Breast epithelium (tissue), 4 donors: ENCODE results near the gene EHMT2. TPM values are rescaled to one million over a fixed set of nuclear protein-coding genes. Genes with fewer than 3 reads are reported as not detected.
"Not testable (repeated sequence)": the region's sequence is repeated elsewhere in the genome, so short reads cannot be mapped to it uniquely, and the experiment has no call there.

Experiments used
- DNase-seq, 2 donors: peaks; one replicate each; pipeline ENCODE4 v3.0.0-alpha.2; 2019; ENCODE audit warnings: low spot score in 2 of 2
- H3K27ac ChIP-seq, 2 donors: fragments of 200-600 bp; sonication (generic) in 1 of 2; one replicate each; pipeline ENCODE4 v1.5.1; 2016 to 2019; ENCODE audit warnings: mild to moderate bottlenecking in 1 of 2
- H3K27me3 ChIP-seq, 2 donors: fragments of 200-600 bp; sonication (generic) in 1 of 2; one replicate each; pipeline versions ENCODE4 v1.5.1 to v1.6.0; 2017 to 2019; ENCODE audit warnings: control low read depth in 1 of 2, mild to moderate bottlenecking in 1 of 2
- H3K36me3 ChIP-seq: fragments of 200-600 bp; one replicate; pipeline ENCODE4 v1.5.1; 2019
- H3K4me1 ChIP-seq, 2 donors: fragments of 200-600 bp; sonication (generic); one replicate each; pipeline ENCODE4 v1.5.1; 2016 to 2019; ENCODE audit warnings: control low read depth in 1 of 2
- H3K4me3 ChIP-seq, 3 donors: fragments of 200-600 bp; sonication (generic); 1 replicate in 2 of 3; 2 replicates in 1 of 3; pipeline ENCODE4 v1.5.1; 2016 to 2019; ENCODE audit warnings: mild to moderate bottlenecking in 3 of 3, moderate library complexity in 2 of 3
- H3K9me3 ChIP-seq, 2 donors: fragments of 200-600 bp; sonication (generic) in 1 of 2; one replicate each; pipeline ENCODE4 v1.5.1; 2016 to 2019; ENCODE audit warnings: control low read depth in 1 of 2
- POLR2A ChIP-seq: fragments of 450-650 bp; IDR thresholded peaks from one replicate; pipeline ENCODE4 v1.6.1; 2016; ENCODE audit warnings: antibody characterized with exemption, mild to moderate bottlenecking, moderate library complexity
- POLR2AphosphoS5 ChIP-seq, 3 donors: sonication (generic); formaldehyde crosslinking; IDR thresholded peaks; one replicate each; pipeline ENCODE4 v1.6.1; 2017; ENCODE audit warnings: antibody characterized with exemption in 3 of 3
- intact Hi-C: fragments of 100-400 bp; cut with DNase I; formaldehyde crosslinking; loops from one replicate; pipeline ENCODE4 v1.15.1; 2023; ENCODE audit warnings: low total_unique reads
- total RNA-seq, 3 donors: library from RNA; depleted of rRNA; stranded (reverse); fragments of >200 nt; gene quantifications; one replicate each; pipeline ENCODE4 v1.1.0, GENCODE V29; 2016
- TF ChIP-seq, protein P1 (sequence below), 3 donors: fragments of 450-650 bp; IDR thresholded peaks; one replicate each; pipeline ENCODE4 v1.5.1; 2016 to 2017; ENCODE audit warnings: antibody characterized with exemption in 3 of 3, mild to moderate bottlenecking in 3 of 3, moderate library complexity in 3 of 3

EHMT2 gene
- total RNA-seq, 3 donors from 2014 or later: 34.6 to 37.5 (median 37.0) TPM

DNA sequence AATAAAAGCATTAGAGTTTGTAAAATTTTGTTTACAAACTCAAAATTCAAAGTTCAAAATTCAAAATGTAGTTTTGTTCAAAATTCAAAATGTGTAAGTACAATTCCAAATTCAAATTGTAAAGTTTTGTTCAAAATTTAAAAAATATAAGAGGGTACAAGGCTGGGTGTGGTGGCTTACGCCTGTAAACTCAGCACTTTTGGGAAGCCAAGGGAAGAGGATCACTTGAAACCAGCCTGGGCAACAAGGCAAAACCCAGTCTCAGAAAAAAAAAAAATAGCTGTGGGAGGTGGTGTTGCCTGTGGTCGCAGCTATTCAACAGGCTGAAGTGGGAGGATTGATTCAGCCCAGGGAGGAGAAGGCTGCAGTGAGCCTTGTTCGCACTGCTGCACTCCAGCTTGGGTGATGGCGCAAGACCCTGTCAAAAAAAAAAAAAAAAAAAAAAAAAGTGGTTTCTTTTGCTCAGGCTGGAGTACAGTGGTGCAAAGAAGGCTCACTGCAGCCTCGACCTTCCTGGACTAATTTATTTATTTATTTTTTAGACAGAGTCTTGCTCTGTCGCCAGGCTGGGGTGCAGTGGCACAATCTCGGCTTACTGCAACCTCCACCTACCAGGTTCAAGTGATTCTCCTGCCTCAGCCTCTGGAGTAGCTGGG lies 9.8 kb upstream of the EHMT2 start:
- no peaks in the 10 kb centered on the region for H3K27me3 ChIP-seq
- H3K4me1 ChIP-seq: no peaks in the 10 kb centered on the region
- no peak overlapping the region for H3K27ac ChIP-seq
- no peak for DNase-seq
- no peaks in the 10 kb centered on the region for H3K36me3 ChIP-seq
- TF ChIP-seq, protein P1, sequence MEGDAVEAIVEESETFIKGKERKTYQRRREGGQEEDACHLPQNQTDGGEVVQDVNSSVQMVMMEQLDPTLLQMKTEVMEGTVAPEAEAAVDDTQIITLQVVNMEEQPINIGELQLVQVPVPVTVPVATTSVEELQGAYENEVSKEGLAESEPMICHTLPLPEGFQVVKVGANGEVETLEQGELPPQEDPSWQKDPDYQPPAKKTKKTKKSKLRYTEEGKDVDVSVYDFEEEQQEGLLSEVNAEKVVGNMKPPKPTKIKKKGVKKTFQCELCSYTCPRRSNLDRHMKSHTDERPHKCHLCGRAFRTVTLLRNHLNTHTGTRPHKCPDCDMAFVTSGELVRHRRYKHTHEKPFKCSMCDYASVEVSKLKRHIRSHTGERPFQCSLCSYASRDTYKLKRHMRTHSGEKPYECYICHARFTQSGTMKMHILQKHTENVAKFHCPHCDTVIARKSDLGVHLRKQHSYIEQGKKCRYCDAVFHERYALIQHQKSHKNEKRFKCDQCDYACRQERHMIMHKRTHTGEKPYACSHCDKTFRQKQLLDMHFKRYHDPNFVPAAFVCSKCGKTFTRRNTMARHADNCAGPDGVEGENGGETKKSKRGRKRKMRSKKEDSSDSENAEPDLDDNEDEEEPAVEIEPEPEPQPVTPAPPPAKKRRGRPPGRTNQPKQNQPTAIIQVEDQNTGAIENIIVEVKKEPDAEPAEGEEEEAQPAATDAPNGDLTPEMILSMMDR (IDR thresholded peaks at IDR 0.05): no peak
- no peak for TF ChIP-seq POLR2A
- TF ChIP-seq POLR2AphosphoS5 (IDR thresholded peaks at IDR 0.05): no peak
- intact Hi-C loops: no loop called here
- H3K4me3 ChIP-seq: no peak overlapping the region
- no peaks in the 10 kb centered on the region for H3K9me3 ChIP-seq

DNA sequence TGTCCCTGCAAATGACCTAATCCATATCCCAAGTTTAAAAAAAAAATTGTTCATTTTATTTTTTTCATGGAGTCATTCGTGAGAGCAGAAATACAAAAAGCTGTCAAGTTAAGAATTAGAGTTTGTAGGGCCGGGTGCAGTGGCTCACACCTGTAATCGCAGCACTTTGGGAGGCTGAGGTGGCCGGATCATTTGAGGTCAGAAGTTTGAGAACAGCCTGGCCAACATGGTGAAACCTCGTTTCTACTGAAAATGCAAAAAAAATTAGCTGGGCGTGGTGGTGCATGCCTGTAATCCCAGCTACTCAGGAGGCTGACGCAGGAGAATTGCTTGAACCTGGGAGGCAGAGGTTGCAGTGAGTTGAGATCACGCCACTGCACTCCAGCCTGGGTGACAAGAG lies 9.2 kb upstream of the EHMT2 start:
- H3K4me1 ChIP-seq, intact Hi-C loops, H3K27me3 ChIP-seq, H3K4me3 ChIP-seq, H3K36me3 ChIP-seq, H3K9me3 ChIP-seq, H3K27ac ChIP-seq, DNase-seq: not testable (repeated sequence)

DNA sequence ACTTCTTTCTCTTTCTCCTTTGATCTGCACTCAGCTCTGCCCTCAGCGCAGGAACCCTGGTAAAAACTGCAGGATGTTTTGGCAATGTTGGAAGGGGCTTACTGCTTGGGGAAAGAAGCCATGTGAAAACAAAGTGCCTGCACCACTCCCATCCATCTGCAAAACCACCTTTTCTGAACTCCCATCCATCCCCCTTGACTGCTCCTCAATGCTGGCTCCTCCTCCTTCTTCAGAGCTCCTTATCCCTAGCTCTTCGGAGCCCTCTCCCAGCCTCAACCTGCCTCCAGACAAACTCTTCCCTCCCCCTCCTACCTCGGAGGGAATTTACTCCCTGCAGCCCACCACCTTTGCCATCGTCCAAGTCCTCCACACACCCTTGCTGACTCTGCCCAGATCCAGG lies 8.6 kb upstream of the EHMT2 start:
- H3K9me3 ChIP-seq: no peaks in the 10 kb centered on the region
- no peak for TF ChIP-seq POLR2AphosphoS5 (IDR thresholded peaks at IDR 0.05)
- TF ChIP-seq, protein P1 (IDR thresholded peaks at IDR 0.05): no peak
- TF ChIP-seq POLR2A: no peak
- no peaks in the 10 kb centered on the region for H3K36me3 ChIP-seq
- no peak overlapping the region for H3K4me3 ChIP-seq
- intact Hi-C loops: no loop called here
- no peak overlapping the region for H3K27ac ChIP-seq
- DNase-seq: no peak
- no peaks in the 10 kb centered on the region for H3K27me3 ChIP-seq
- no peaks in the 10 kb centered on the region for H3K4me1 ChIP-seq

DNA sequence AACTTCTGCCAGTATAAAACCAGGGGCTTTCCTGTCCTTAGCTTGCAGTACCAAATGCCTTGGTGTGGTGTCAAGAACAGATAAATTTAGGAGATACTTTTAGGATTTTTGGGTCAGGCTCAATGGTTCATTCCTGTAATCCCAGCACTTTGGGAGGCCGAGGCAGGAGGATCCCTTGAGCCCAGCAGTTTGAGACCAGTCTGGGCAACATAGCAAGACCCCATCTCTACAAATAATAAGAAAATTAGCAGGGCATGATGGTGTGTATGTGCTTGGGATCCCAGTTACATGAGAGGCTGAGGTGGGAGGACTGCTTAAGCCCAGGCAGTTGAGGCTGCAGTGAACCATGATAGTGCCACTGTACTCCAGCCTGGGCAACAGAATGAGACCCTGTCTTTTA lies 7.5 kb upstream of the EHMT2 start:
- no peak for TF ChIP-seq POLR2A
- no peak for TF ChIP-seq POLR2AphosphoS5 (IDR thresholded peaks at IDR 0.05)
- TF ChIP-seq, protein P1 (IDR thresholded peaks at IDR 0.05): no peak
- no peak for DNase-seq
- Histone ChIP-seq H3K27ac (no peak overlapping the region), H3K4me1 (no peaks in the 10 kb centered on the region), H3K4me3 (no peak overlapping the region), H3K36me3 (no peaks in the 10 kb centered on the region), H3K9me3 (no peaks in the 10 kb centered on the region), H3K27me3 (no peaks in the 10 kb centered on the region)
- intact Hi-C loops: no loop called here

DNA sequence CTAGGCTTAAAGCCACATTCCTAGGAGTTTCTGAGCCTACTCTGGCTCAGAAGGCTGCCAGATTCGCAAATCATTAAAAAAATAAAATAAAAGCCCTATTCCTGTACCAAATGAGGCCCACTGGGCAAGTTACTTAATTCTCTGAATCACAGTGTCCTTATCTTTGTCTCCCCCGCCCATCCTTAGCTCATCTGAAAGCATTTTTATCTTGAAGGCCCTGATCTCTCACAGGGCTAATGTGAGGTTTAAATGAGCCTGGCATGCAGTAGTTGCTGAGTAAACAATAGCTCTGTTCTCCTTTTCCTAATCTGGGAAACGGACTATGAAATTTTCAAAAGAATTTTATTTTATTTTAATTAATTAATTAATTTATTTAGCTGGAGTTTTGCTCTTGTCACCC lies 6.5 kb upstream of the EHMT2 start:
- H3K36me3 ChIP-seq: no peaks in the 10 kb centered on the region
- no peaks in the 10 kb centered on the region for H3K27me3 ChIP-seq
- H3K9me3 ChIP-seq: no peaks in the 10 kb centered on the region
- no peak for DNase-seq
- intact Hi-C loops: no loop called here
- no peak overlapping the region for H3K4me3 ChIP-seq
- no peak overlapping the region for H3K27ac ChIP-seq
- peaks cover 0 to under 1% of the 10 kb centered on the region in 2 donors for H3K4me1 ChIP-seq
- TF ChIP-seq, protein P1 (IDR thresholded peaks at IDR 0.05): no peak
- TF ChIP-seq POLR2AphosphoS5 (IDR thresholded peaks at IDR 0.05): no peak
- no peak for TF ChIP-seq POLR2A
